IPS-15b (cell line): ENCODE data around the gene PLA2R1.

Source experiments
- H3K27me3 ChIP-seq: one replicate; pipeline ENCODE4 v1.6.1; 2013; ENCODE audit warnings: low read length; ENCODE audit not compliant: control insufficient read depth, insufficient read depth
- H3K36me3 ChIP-seq: one replicate; pipeline ENCODE4 v1.6.1; 2013; ENCODE audit warnings: low read length; ENCODE audit not compliant: control insufficient read depth, insufficient read depth
- H3K4me1 ChIP-seq: one replicate; pipeline ENCODE4 v1.6.1; 2013; ENCODE audit warnings: mild to moderate bottlenecking, low read length; ENCODE audit not compliant: control insufficient read depth, insufficient read depth
- H3K4me3 ChIP-seq: one replicate; pipeline ENCODE4 v1.5.1; 2013; ENCODE audit warnings: low read depth, low read length
- H3K9ac ChIP-seq: one replicate; pipeline ENCODE4 v1.6.1; 2013; ENCODE audit warnings: low read depth, mild to moderate bottlenecking, low read length
- H3K9me3 ChIP-seq: one replicate; pipeline ENCODE4 v1.6.1; 2013; ENCODE audit warnings: mild to moderate bottlenecking, low read length; ENCODE audit not compliant: control insufficient read depth, insufficient read depth

Gene PLA2R1

DNA sequence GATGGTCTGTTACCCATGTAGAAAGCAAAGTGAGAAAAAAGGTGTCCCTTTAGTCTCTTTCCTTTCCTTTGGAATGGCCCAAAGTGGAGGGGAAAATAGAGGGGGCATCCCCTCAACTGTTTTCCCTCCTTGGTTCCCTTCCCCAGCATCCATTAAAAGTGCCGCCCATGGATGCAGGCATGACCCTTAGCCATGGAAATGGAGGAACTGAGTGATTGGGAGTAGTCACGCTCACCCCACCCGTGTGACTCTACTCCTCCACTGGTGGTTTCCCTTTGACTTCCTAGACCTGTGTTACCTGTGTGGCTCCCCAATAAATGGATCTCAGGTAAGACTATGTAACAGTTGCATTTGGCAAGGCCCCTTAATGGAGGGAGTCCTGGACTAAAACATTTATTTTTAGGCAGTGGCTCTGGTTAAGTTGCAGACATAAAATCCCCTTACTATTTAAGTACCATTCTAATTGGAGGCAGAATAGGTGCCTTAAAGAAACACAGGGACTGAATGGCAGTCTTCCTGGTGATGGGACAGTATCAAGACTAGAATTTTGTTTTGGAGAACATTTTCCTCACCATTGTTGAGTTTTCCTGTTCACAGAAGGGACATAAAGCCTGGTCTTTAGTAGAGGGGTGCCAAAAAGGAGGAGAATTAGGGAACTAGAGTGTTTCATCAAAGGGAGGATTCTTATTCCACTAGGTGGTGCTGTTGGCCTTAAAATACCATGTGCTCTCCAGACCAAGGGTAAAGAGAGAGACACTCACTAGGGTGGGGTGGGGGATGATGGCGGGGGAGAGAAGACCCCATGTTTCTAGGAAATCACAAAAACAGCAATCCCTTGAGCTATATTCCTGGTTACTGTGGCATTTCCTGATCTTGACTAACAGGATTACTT lies 25.7 kb upstream of the PLA2R1 start:
- Histone ChIP-seq H3K4me1 (no peaks in the 10 kb centered on the region), H3K27me3 (no peaks in the 10 kb centered on the region), H3K36me3 (no peaks in the 10 kb centered on the region), H3K9ac (no peak overlapping the region), H3K4me3 (no peak overlapping the region), H3K9me3 (peaks cover 27% of the 10 kb centered on the region)

GRCh38 chr2:160085662-160086061 lies 23.2 kb upstream of the PLA2R1 start:
- Histone ChIP-seq H3K27me3 (no peaks in the 10 kb centered on the region), H3K9me3 (peaks cover 29% of the 10 kb centered on the region), H3K9ac (no peak overlapping the region), H3K4me3 (no peak overlapping the region), H3K4me1 (no peaks in the 10 kb centered on the region), H3K36me3 (no peaks in the 10 kb centered on the region)

GRCh38 chr2:160077912-160078810 lies 15.7 kb upstream of the PLA2R1 start:
- Histone ChIP-seq H3K36me3 (no peaks in the 10 kb centered on the region), H3K9me3 (peaks cover 2% of the 10 kb centered on the region), H3K9ac (no peak overlapping the region), H3K4me1 (no peaks in the 10 kb centered on the region), H3K4me3 (no peak overlapping the region), H3K27me3 (no peaks in the 10 kb centered on the region)

GRCh38 chr2:160076914-160077313 lies 14.5 kb upstream of the PLA2R1 start:
- no peaks in the 10 kb centered on the region for H3K27me3 ChIP-seq
- no peaks in the 10 kb centered on the region for H3K9me3 ChIP-seq
- no peaks in the 10 kb centered on the region for H3K4me1 ChIP-seq
- no peaks in the 10 kb centered on the region for H3K36me3 ChIP-seq
- no peak overlapping the region for H3K4me3 ChIP-seq
- no peak overlapping the region for H3K9ac ChIP-seq

- H3K9me3 ChIP-seq = no peaks in the 10 kb centered on the region
- H3K27me3 ChIP-seq = no peaks in the 10 kb centered on the region
- no peak overlapping the region for H3K4me3 ChIP-seq
- H3K4me1 ChIP-seq = no peaks in the 10 kb centered on the region
- H3K9ac ChIP-seq = no peak overlapping the region
- no peaks in the 10 kb centered on the region for H3K36me3 ChIP-seq
These were observed 13.8 kb upstream of the PLA2R1 start for GRCh38 chr2:160076241-160076640.

GRCh38 chr2:160075171-160075570 lies 12.8 kb upstream of the PLA2R1 start:
- Histone ChIP-seq H3K9ac (no peak overlapping the region), H3K9me3 (no peaks in the 10 kb centered on the region), H3K4me3 (no peak overlapping the region), H3K27me3 (no peaks in the 10 kb centered on the region), H3K36me3 (no peaks in the 10 kb centered on the region), H3K4me1 (no peaks in the 10 kb centered on the region)

GRCh38 chr2:160073284-160073888 lies 11.0 kb upstream of the PLA2R1 start:
- H3K36me3 ChIP-seq = no peaks in the 10 kb centered on the region
- H3K9me3 ChIP-seq = no peaks in the 10 kb centered on the region
- H3K9ac ChIP-seq = no peak overlapping the region
- H3K4me1 ChIP-seq = no peaks in the 10 kb centered on the region
- H3K4me3 ChIP-seq = no peak overlapping the region
- H3K27me3 ChIP-seq = no peaks in the 10 kb centered on the region

DNA sequence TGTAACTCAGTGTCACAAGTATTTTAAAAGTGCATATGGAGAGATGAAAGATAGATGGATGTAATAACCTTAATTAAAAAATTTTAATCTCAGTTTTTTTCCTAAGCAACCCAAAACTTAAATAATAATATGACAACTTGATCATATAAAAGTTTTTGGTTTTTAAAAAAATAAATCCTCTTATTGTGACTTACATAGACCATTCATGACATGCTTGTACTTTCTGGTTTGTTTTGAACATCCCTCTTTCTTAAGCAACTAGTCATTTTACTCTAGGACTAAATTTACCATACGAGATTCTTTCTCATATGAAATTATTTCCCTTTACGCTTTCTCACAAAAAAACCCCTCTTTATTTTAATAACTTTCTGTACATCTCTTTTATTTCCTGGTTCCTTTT lies 6.5 kb upstream of the PLA2R1 start:
- no peak overlapping the region for H3K4me3 ChIP-seq
- H3K9me3 ChIP-seq = no peaks in the 10 kb centered on the region
- H3K27me3 ChIP-seq = no peaks in the 10 kb centered on the region
- no peaks in the 10 kb centered on the region for H3K36me3 ChIP-seq
- H3K9ac ChIP-seq = no peak overlapping the region
- no peaks in the 10 kb centered on the region for H3K4me1 ChIP-seq

- Histone ChIP-seq H3K36me3 (no peaks in the 10 kb centered on the region), H3K27me3 (peaks cover 24% of the 10 kb centered on the region), H3K9ac (no peak overlapping the region), H3K4me3 (no peak overlapping the region), H3K4me1 (peaks cover 3% of the 10 kb centered on the region), H3K9me3 (no peaks in the 10 kb centered on the region)
These were observed 2.5 kb upstream of the PLA2R1 start for GRCh38 chr2:160064916-160065315.

DNA sequence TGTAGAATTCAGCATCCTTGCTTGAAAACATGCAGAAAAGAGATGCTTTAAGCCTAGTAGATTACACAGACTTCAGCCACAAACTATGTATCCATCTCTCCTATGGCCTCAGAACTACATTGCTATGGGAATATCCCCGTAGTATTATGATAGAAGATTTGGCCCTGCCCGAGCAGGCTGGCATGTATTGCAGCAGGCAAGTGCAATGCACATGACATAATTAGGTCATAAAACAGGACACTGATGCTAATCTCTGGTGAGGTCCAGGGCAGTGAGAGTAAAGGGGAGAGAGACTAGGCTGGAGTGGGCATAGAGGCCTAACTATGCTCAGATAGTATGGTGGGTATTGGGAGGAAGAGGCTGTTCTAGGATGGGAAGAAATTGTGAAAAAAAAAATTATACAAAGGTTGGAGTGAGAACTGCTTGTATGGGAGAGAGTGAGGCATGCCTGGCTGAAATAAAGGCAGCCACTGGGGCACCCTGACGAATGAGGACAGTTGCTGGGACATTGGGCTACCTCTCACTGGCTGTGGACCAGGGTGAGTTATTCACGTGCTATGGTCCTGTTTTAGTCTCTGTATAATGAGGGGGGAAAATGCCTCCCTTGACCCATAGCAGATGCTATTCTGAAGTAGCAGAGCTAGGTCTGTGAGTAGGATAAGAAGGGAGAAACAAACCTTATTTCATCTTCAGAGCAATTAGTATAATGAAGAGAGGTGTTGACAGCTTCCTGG lies 1.6 kb upstream of the PLA2R1 start:
- H3K4me3 ChIP-seq = no peak overlapping the region
- H3K27me3 ChIP-seq = peaks cover 25% of the 10 kb centered on the region
- no peak overlapping the region for H3K9ac ChIP-seq
- H3K36me3 ChIP-seq = no peaks in the 10 kb centered on the region
- H3K9me3 ChIP-seq = no peaks in the 10 kb centered on the region
- peaks cover 3% of the 10 kb centered on the region for H3K4me1 ChIP-seq

- Histone ChIP-seq H3K4me3 (peak overlapping the region; percentile 75), H3K36me3 (no peaks in the 10 kb centered on the region), H3K4me1 (peaks cover 3% of the 10 kb centered on the region), H3K9ac (no peak overlapping the region), H3K27me3 (peaks cover 25% of the 10 kb centered on the region), H3K9me3 (no peaks in the 10 kb centered on the region)
These were observed 856 bp upstream of the PLA2R1 start for GRCh38 chr2:160063271-160063670.
